ENCODE results near the gene SLAIN1. TPM values are rescaled to one million over a fixed set of nuclear protein-coding genes. Genes with fewer than 3 reads are reported as not detected.

The SLAIN1 gene
- total RNA-seq, 2 experiments from 2014 or later, result 26.5 to 32.0 TPM

DNA sequence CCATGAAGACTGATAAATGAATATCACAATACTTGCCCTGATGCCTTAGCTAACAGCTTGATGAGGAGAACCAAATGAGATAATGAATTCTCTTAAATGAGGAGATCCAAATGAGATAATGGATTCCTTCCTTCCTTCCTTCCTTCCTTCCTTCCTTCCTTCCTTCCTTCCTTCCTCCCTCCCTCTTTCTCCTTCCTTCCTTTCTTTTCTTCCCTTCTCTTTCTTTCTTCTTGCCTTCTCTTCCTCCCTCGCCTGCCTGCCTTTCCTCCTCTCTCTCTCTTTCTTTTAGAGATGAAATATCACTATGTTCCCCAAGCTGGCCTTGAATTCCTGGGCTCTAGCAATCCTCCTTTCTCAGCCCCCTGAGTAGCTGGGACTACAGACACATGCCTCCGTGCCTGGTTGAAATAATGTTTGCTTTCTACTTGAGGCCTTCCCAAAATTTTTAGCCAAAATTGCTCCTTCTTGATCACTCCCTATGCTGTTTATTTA is 4.0 kb upstream of the SLAIN1 start:
- POLR2A ChIA-PET, result no interaction called here
- no peak for ATAC-seq
- no peak for DNase-seq
- CTCF ChIA-PET, result no interaction called here
- Mint-ChIP-seq H3K4me1 (ENCODE audit: low read depth) (peaks cover 19% of the 10 kb centered on the region), H3K4me3 (no peak overlapping the region), H3K9me3 (no peaks in the 10 kb centered on the region), H3K27ac (no peak overlapping the region), H3K27me3 (no peaks in the 10 kb centered on the region), H3K36me3 (ENCODE audit: low read depth) (no peaks in the 10 kb centered on the region)
- intact Hi-C loops (cut with micrococcal nuclease), result loop anchor here (10.0 kb wide), 1 partner anchor 669 kb away; the partner anchor contains the start of gene FBXL3
- TF ChIP-seq, protein P1, sequence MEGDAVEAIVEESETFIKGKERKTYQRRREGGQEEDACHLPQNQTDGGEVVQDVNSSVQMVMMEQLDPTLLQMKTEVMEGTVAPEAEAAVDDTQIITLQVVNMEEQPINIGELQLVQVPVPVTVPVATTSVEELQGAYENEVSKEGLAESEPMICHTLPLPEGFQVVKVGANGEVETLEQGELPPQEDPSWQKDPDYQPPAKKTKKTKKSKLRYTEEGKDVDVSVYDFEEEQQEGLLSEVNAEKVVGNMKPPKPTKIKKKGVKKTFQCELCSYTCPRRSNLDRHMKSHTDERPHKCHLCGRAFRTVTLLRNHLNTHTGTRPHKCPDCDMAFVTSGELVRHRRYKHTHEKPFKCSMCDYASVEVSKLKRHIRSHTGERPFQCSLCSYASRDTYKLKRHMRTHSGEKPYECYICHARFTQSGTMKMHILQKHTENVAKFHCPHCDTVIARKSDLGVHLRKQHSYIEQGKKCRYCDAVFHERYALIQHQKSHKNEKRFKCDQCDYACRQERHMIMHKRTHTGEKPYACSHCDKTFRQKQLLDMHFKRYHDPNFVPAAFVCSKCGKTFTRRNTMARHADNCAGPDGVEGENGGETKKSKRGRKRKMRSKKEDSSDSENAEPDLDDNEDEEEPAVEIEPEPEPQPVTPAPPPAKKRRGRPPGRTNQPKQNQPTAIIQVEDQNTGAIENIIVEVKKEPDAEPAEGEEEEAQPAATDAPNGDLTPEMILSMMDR (IDR thresholded peaks at IDR 0.05), result no peak

DNA sequence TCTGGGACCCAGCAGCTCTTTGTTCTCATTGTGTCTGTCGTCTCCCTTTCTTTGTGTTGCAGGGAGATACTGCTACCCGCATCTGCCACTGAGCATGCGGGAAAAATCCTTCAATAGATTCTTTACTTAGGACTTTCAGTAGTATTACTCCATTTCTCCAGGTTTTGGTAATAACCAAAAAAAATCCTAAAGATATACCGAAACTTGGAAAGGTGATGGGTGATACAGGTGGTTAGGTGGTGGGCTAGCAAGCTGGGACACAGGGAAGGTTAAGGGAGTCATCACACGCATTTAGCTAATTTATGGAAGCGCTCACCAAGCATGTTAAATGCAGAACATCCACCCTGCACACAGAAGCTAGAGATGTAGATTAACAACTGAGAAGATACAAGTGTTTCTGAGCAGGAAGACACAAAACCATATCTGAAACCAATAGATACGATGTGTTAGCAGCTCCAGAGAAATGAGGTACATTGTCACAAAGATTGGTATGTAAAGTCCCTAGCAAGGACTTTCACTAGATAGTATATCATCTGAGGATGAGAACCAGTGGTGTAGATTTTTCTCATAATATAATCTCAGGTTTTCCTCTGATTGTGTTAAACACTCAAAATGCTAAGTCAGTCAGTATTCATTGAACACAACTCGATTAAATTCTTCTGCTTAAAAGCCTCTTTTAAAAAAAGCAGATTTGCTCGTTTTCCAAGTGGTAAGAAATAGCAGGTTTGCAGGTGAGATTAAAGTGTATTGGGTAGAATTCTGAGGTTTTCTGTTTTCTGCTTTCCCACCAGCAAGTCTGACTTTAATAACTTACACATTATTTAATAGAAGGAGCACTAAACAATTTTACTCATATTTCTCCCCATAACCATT is 1.2 kb upstream of the SLAIN1 start:
- no peaks in the 10 kb centered on the region for H3K27me3 Mint-ChIP-seq
- CTCF ChIA-PET, result interaction anchor here (0.7 to 1.5 kb wide), 5 partner anchors 30 to 367 kb away, joined by 3 to 4 read pairs (median 3); no protein-coding TSS in a partner anchor
- ATAC-seq, result no peak
- no peaks in the 10 kb centered on the region for H3K9me3 Mint-ChIP-seq
- peak overlapping the region; percentile 68 for H3K4me3 Mint-ChIP-seq
- no peak for DNase-seq
- H3K36me3 Mint-ChIP-seq (ENCODE audit: low read depth), result peaks cover 1% of the 10 kb centered on the region
- TF ChIP-seq, protein P1 (IDR thresholded peaks at IDR 0.05), result no peak
- intact Hi-C loops (cut with micrococcal nuclease), result loop anchor here (5.0 to 10.0 kb wide), 3 partner anchors 36 to 671 kb away; partner anchors contain the start of gene FBXL3
- POLR2A ChIA-PET, result interaction anchor here (0.5 to 2.2 kb wide), 4 partner anchors 11 to 53 kb away, joined by 3 to 7 read pairs (median 3); no protein-coding TSS in a partner anchor
- peaks cover 31% of the 10 kb centered on the region for H3K4me1 Mint-ChIP-seq (ENCODE audit: low read depth)
- H3K27ac Mint-ChIP-seq, result no peak overlapping the region

DNA sequence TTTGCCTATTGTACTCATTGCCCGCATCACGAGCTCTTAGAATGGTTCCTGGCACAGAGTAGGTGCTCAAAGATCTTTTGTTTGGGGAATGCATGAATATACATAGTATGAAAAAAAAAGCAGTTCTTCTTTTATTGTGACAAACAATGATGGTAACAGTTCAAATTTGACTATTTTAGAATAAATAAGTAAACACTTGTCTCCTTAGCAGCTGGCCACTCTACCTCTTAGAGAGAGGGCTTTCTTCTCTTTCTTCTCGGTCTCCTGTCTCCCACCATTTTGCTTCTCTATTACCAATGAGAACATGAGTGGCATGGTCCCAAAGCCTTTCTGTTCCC is 639 bp upstream of the SLAIN1 start:
- DNase-seq (no peak), ATAC-seq (peak; percentile 5)
- Mint-ChIP-seq H3K36me3 (ENCODE audit: low read depth) (peaks cover 1% of the 10 kb centered on the region), H3K27me3 (no peaks in the 10 kb centered on the region), H3K9me3 (no peaks in the 10 kb centered on the region), H3K27ac (peak overlapping the region; percentile 39), H3K4me3 (peak overlapping the region; percentile 68), H3K4me1 (ENCODE audit: low read depth) (peaks cover 31% of the 10 kb centered on the region)
- TF ChIP-seq, protein P1 (IDR thresholded peaks at IDR 0.05), result no peak
- POLR2A ChIA-PET, result interaction anchor here (0.6 to 2.2 kb wide), 3 partner anchors 32 to 53 kb away, joined by 3 to 7 read pairs (median 3); no protein-coding TSS in a partner anchor
- CTCF ChIA-PET, result interaction anchor here (1.1 to 1.5 kb wide), 4 partner anchors 41 to 367 kb away, joined by 3 to 4 read pairs (median 4); no protein-coding TSS in a partner anchor
- intact Hi-C loops (cut with micrococcal nuclease), result loop anchor here (5.0 to 10.0 kb wide), 3 partner anchors 35 to 672 kb away; partner anchors contain the start of gene FBXL3

DNA sequence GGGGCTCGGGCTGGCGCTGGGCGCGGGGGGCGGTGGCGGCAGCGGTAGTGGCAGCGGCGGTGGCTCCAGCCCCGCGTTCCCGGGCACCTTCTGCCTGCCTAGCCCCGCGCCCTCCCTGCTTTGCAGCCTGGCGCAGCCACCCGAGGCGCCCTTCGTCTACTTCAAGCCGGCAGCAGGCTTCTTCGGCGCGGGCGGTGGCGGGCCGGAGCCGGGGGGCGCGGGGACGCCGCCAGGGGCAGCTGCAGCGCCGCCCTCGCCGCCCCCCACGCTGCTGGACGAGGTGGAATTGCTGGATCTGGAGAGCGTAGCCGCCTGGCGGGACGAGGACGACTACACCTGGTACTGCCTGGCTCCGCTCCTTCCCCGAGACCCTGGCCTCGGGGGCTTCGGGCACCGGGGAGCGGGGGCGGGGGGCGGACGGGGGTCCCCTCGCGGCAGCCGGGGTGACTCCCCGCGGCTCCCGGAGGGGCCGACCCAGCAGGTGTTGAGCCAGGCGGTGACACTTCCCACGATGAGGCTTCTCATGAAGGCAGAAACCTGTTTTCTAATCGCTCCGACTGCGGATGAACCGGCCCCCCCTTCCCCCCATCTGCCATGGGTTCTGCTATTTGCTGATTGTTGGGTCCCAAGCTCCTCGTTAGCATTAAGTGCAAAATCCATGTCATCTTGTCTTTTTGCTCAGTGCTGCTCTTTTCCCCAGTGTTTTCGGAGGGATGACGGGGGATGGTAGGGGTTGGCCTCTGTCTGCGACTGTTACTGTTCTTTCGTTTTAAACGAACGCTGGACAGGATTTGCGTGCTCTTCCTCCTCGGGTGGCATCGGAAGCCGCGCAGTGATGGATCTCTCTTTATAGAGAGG is 943 bp downstream of the SLAIN1 start:
- POLR2A ChIA-PET, result interaction anchor here (0.6 to 2.2 kb wide), 4 partner anchors 19 to 409 kb away, joined by 3 to 7 read pairs (median 4); partner anchors contain the start of gene MYCBP2
- intact Hi-C loops (cut with micrococcal nuclease), result loop anchor here (5.0 to 10.0 kb wide), 3 partner anchors 34 to 674 kb away; partner anchors contain the start of gene FBXL3

More for the DNA sequence above, 943 bp downstream of the SLAIN1 start:
- DNase-seq (peak; percentile 66), ATAC-seq (peak; percentile 43)
- Mint-ChIP-seq H3K4me1 (ENCODE audit: low read depth) (peaks cover 41% of the 10 kb centered on the region), H3K36me3 (ENCODE audit: low read depth) (peaks cover 6% of the 10 kb centered on the region), H3K4me3 (peak overlapping the region; percentile 97), H3K9me3 (no peaks in the 10 kb centered on the region), H3K27ac (peak overlapping the region; percentile 93), H3K27me3 (no peaks in the 10 kb centered on the region)
- CTCF ChIA-PET, result interaction anchor here (1.3 to 1.5 kb wide), 3 partner anchors 39 to 56 kb away, joined by 3 to 4 read pairs (median 4); no protein-coding TSS in a partner anchor
- TF ChIP-seq, protein P1 (IDR thresholded peaks at IDR 0.05), result no peak

All from activated CD8-positive, alpha-beta T cell treated with anti-CD3 and anti-CD28 coated beads for 36 hours (primary cell).